Heart left ventricle (tissue), 16 donors: Measurements from ENCODE around the gene SYNGR2. TPM values are rescaled to one million over a fixed set of nuclear protein-coding genes. Genes with fewer than 3 reads are reported as not detected.
A peak's percentile ranks its signal among the peaks of the same experiment; 100 is the strongest.

Experiments used
- ATAC-seq, 4 donors: fragments of 200-7000 bp; cut with Tn5 transposase; one replicate each; pipeline ENCODE4 v1.9.1; 2020 to 2022; ENCODE audit warnings: moderate library complexity in 4 of 4, mild to moderate bottlenecking in 3 of 4, moderate number of reproducible peaks in 1 of 4
- DNase-seq, 5 donors: peaks; one replicate each; pipeline ENCODE4 v3.0.0-alpha.2; 2020
- H3K27ac ChIP-seq, 12 donors: fragments of 200-600 bp; sonication (generic) in 4 of 12; one replicate each; pipeline versions ENCODE4 v1.5.0 to v1.8.0; 2016 to 2022; ENCODE audit warnings: mild to moderate bottlenecking in 2 of 12
- H3K27me3 ChIP-seq, 9 donors: fragments of 200-600 bp; sonication (generic) in 2 of 9; one replicate each; pipeline versions ENCODE4 v1.5.1 to v1.8.0; 2016 to 2022; ENCODE audit warnings: mild to moderate bottlenecking in 3 of 9
- H3K36me3 ChIP-seq, 9 donors: fragments of 200-600 bp; sonication (generic) in 2 of 9; one replicate each; pipeline versions ENCODE4 v1.5.0 to v1.8.0; 2018 to 2022; ENCODE audit warnings: mild to moderate bottlenecking in 2 of 9
- H3K4me1 ChIP-seq, 12 donors: fragments of 200-600 bp; sonication (generic) in 4 of 12; one replicate each; pipeline versions ENCODE4 v1.5.0 to v1.8.0; 2016 to 2022; ENCODE audit warnings: mild to moderate bottlenecking in 3 of 12
- H3K4me3 ChIP-seq, 12 donors: fragments of 200-600 bp; sonication (generic) in 4 of 12; one replicate each; pipeline versions ENCODE4 v1.5.0 to v1.8.0; 2017 to 2022; ENCODE audit warnings: mild to moderate bottlenecking in 9 of 12, moderate library complexity in 4 of 12
- H3K9me3 ChIP-seq, 12 donors: fragments of 200-600 bp; sonication (generic) in 4 of 12; one replicate each; pipeline versions ENCODE4 v1.5.0 to v1.8.0; 2016 to 2022; ENCODE audit warnings: mild to moderate bottlenecking in 1 of 12
- POLR2A ChIP-seq, 2 donors: fragments of 450-650 bp; IDR thresholded peaks; one replicate each; pipeline ENCODE4 v1.6.1; 2017; ENCODE audit warnings: antibody characterized with exemption in 2 of 2, mild to moderate bottlenecking in 2 of 2, moderate library complexity in 2 of 2
- WGBS, 4 donors: extraction: QIAGEN DNeasy Blood & Tissue Kit in 2 of 4; methylation state at CpG; one replicate each; pipeline versions ENCODE4 v1.1.5 to v1.1.7; 2013 to 2018; 5-methylcytosine and 5-hydroxymethylcytosine counted together
- intact Hi-C, 10 donors: fragments of 100-400 bp; cut with DNase I; formaldehyde crosslinking; loops; one replicate each; pipeline versions ENCODE4 v1.11.1 to v1.14.2; 2022
- polyA plus RNA-seq, 2 donors: library from polyadenylated mRNA; stranded (reverse); fragments of 200-250 nt; gene quantifications; one replicate each; pipeline ENCODE4 v1.2.3, GENCODE V29; 2013
- total RNA-seq, 9 donors: library from RNA; depleted of rRNA in 2 of 9; stranded (reverse); fragments of >200 nt in 2 of 9; fragmentation: NEBNext Ultra II Directional in 3 of 9; extraction: Animal tissue kit (Norgen Biotek cat#: 25700) in 3 of 9; gene quantifications; one replicate each; pipeline versions ENCODE4 v1.1.0 to v1.2.4, GENCODE V29; 2016 to 2023
- TF ChIP-seq, protein P1 (sequence below), 12 donors: fragments of 200-600 bp; sonication (generic) in 4 of 12; IDR thresholded peaks; one replicate each; pipeline versions ENCODE4 v1.5.0 to v1.8.0; 2018 to 2022; ENCODE audit warnings: antibody characterized with exemption in 12 of 12, mild to moderate bottlenecking in 5 of 12
- donor health status: ischemic (EF 13 %, LVEDD 7.1; RV severe dilation, severe dysfunction).
- donor health status: healthy with polysubstance abuse.
- donor health status: DM: no; HTN: yes; CAD: no.
- donor health status: DM: no; HTN: no; CAD: no.
- donor health status: ischemic (EF 25% LVEDD 6.9; RV normal size, moderate dysfunction).
- donor health status: ischemic (EF 25% LVEDD 5.7; RV mildly dilated, moderate dysfunction).
- donor health status: healthy.
- donor health status: DM: yes; HTN: yes; CAD: no.
- donor health status: ischemic (EF 35%, LVEDD 5.7; RV mildly dilated, moderate dysfunction).
- donor health status: nonischemic (EF 11% LVEDD 7.7; RV severe dilation, severe dysfunction).
- donor health status: DM: yes; HTN: yes; CAD: no.
- donor health status: PGD.
- donor health status: ischemic (EF 29% LVEDD 5.4; RV normal size, mild dysfunction).
- donor health status: nonischemic (EF 23%, LVEDD 6.1; RV moderate dilation, normal function).

Gene SYNGR2
- total and polyA plus RNA-seq, 11 donors: 99.5 to 268 (median 135) TPM

DNA sequence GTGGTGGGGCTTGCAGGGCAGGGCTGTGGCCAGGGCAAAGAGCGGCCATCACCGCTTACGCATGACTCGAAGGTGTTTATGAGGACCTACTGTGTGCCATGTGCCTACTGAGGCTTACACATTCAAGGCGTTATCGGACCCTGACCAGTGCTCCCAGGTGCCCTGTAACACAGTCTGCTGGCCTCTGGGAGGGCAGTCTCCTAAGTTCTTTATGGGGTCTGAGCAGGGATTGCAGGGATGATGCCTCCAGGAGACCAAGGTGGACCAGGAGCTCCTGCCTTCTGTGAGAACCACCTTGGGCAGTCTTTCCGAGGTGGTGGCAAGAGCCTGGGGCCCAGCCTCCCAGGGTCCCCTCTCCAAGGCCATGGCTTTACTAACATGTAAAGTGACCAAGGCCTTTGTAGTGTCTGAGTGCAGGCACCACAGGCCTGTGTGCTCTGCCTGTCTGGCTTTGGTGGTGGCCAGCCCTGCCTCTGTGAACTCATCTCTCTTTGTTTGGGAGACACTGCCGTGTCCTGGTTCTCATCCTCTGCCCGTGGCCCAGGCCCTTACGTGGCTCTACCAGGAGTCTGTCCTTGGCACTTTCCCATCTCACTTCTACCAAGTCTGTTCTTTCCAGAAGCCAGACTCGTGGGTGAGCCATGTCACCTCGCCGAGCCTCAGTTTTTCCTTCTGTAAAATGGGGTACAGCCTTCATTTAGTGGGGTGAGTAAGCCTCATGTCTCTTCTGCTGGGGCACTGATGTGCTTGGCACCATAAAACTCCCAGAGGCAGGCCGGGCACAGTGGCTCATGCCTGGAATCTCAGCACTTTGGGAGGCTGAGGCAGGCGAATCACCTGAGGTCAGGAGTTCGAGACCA lies 3.4 kb upstream of the SYNGR2 start:
- H3K4me3 ChIP-seq: no peak overlapping the region
- no peaks in the 10 kb centered on the region for H3K27me3 ChIP-seq
- no peak for ATAC-seq
- 92 to 97% (median 96%) methylated on average over 15 to 16 of the region's 16 CpGs for WGBS, 4 donors
- no peak overlapping the region for H3K27ac ChIP-seq
- no peak for DNase-seq
- TF ChIP-seq, protein P1, sequence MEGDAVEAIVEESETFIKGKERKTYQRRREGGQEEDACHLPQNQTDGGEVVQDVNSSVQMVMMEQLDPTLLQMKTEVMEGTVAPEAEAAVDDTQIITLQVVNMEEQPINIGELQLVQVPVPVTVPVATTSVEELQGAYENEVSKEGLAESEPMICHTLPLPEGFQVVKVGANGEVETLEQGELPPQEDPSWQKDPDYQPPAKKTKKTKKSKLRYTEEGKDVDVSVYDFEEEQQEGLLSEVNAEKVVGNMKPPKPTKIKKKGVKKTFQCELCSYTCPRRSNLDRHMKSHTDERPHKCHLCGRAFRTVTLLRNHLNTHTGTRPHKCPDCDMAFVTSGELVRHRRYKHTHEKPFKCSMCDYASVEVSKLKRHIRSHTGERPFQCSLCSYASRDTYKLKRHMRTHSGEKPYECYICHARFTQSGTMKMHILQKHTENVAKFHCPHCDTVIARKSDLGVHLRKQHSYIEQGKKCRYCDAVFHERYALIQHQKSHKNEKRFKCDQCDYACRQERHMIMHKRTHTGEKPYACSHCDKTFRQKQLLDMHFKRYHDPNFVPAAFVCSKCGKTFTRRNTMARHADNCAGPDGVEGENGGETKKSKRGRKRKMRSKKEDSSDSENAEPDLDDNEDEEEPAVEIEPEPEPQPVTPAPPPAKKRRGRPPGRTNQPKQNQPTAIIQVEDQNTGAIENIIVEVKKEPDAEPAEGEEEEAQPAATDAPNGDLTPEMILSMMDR (IDR thresholded peaks at IDR 0.05): no peak
- no peak for TF ChIP-seq POLR2A (IDR thresholded peaks at IDR 0.05)
- H3K4me1 ChIP-seq: peaks cover 0 to 22% (median 12%) of the 10 kb centered on the region in 12 donors
- intact Hi-C loops: no loop called here
- H3K36me3 ChIP-seq: no peaks in the 10 kb centered on the region
- H3K9me3 ChIP-seq: no peaks in the 10 kb centered on the region

DNA sequence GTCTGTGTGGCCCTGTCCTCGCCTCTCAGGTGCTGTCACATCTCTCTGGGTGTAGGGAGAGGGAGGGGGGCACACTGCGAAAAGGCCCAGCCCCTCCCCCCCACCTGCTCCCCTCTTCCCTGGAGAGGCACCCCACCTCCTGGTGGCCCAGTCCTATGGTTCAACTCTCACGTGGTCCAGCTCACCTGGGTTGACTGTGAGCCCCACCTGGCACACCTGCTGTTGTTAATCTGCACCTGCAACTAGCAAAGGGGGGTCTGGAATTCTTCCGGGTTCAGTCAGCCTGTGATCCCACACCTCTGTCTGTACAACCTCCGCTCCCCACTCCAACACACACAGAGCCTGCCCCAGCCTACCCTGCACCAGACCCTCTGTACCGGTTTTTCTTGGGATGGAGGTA lies 2.0 kb upstream of the SYNGR2 start:
- Histone ChIP-seq H3K27me3 (no peaks in the 10 kb centered on the region), H3K9me3 (no peaks in the 10 kb centered on the region)
- intact Hi-C loops: no loop called here

DNA sequence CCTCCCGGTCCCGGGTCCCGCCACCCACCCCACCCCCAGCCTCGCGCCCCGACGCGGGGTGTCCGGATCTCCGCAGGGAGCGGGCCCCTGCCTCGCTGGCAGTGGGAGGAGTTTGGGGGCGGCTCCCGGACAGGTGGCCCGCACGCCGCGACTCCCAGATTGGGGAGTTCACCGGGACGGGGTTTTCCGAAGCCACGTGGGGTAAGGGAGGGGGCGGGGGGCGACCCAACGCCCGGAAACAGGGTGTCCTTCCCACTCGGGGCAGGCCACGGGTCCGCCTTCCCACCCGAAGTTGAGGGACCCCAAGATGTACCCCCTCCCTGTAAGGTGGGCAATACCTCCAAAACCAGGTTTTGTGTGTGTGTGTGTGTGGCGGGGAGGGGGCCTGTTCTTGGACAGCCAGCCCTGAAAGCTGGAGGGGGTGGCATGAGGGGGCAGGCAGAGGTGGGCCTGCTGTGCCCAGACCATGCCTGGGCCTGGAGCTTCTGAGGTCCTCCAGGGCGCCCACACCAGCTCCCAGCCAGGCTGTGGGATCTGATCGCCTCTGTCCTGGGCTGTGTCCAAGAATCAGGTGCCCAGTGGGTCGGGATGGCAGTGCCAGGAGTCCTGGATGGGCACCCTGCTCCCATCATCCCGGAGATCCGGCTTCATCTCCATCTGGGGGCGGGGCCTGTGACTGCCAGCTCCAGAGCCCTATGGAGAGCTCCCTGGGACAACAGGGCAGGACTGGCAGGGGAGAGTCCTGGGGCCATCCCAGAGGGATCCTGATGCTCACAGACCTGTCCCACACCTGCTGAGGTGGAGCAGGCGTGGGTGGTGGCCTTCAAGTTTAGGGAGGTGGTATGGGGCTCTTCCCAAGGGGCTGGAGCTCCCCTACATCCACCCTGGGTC lies 767 bp downstream of the SYNGR2 start:
- ATAC-seq (peak; percentile 15 to 50 (median 38)), DNase-seq (peak; percentile 65 to 74 (median 69))
- peaks cover 7 to 55% (median 40%) of the 10 kb centered on the region in 12 donors for H3K4me1 ChIP-seq
- 0 to 27% (median 10%) methylated on average over 1 to 38 of the region's 38 CpGs for WGBS, 4 donors
- H3K4me3 ChIP-seq: peak overlapping the region; percentile 56 to 99 (median 72)
- H3K36me3 ChIP-seq: peaks cover 0 to 25% (median 5%) of the 10 kb centered on the region in 9 donors
- no peaks in the 10 kb centered on the region for H3K9me3 ChIP-seq
- H3K27ac ChIP-seq: peak overlapping the region; percentile 78 to 96 (median 86)
- intact Hi-C loops: no loop called here
- TF ChIP-seq, protein P1 (IDR thresholded peaks at IDR 0.05): no peak
- TF ChIP-seq POLR2A (IDR thresholded peaks at IDR 0.05): no peak
- no peaks in the 10 kb centered on the region for H3K27me3 ChIP-seq

More for the DNA sequence above, 2.0 kb upstream of the SYNGR2 start:
- 78 to 86% (median 82%) methylated on average over 5 to 6 of the region's 6 CpGs for WGBS, 4 donors
- TF ChIP-seq POLR2A (IDR thresholded peaks at IDR 0.05): no peak
- TF ChIP-seq, protein P1 (IDR thresholded peaks at IDR 0.05): no peak
- Histone ChIP-seq H3K36me3 (peaks cover 0 to 10% (median 0%) of the 10 kb centered on the region in 9 donors), H3K4me1 (peaks cover 0 to 27% (median 13%) of the 10 kb centered on the region in 12 donors), H3K4me3 (no peak overlapping the region), H3K27ac (no peak overlapping the region)
- DNase-seq (no peak), ATAC-seq (no peak)
